H1 (cell line): Measurements from ENCODE around the gene BHMT. TPM values are rescaled to one million over a fixed set of nuclear protein-coding genes. Genes with fewer than 3 reads are reported as not detected.

Experiments
- CTBP2 ChIP-seq: IDR thresholded peaks from 2 replicates; pipeline ENCODE4 v1.7.0; 2011; ENCODE audit warnings: borderline replicate concordance, mild to moderate bottlenecking, moderate library complexity, mixed read lengths, low read length; ENCODE audit not compliant: insufficient read depth, insufficient read length
- EZH2 ChIP-seq: fragments of 200-600 bp; sonication (generic); IDR thresholded peaks from 2 replicates; pipeline ENCODE4 v1.7.1; 2012; ENCODE audit warnings: low read depth, mild to moderate bottlenecking, moderate library complexity, low read length, inconsistent platforms; ENCODE audit not compliant: severe bottlenecking
- polyA plus RNA-seq, 7 experiments: library from polyadenylated mRNA; depleted of rRNA in 3 of 7; stranded (reverse) in 5 of 7; unstranded in 2 of 7; fragments of >200 nt in 5 of 7; fragments of 200-250 nt in 2 of 7; gene quantifications; 1 replicate in 5 of 7; 2 replicates in 1 of 7; 4 replicates in 1 of 7; pipeline versions ENCODE4 v1.2.1 to v1.2.3, GENCODE V29; 2011 to 2013; ENCODE audit warnings: missing spikeins in 2 of 7, mixed read lengths in 2 of 7
- total RNA-seq: library from RNA; stranded (reverse); fragmentation: NEBNext Ultra II Directional; extraction: Animal tissue kit (Norgen Biotek cat#: 25700); gene quantifications from 2 replicates; pipeline ENCODE4 v1.2.1, GENCODE V29; 2021

Gene BHMT
- total and polyA plus RNA-seq, 2 of the 8 experiments (the other 6 are each of a cell fraction or from before 2014, with no cell fraction given) = 0.54 to 1.6 TPM

DNA sequence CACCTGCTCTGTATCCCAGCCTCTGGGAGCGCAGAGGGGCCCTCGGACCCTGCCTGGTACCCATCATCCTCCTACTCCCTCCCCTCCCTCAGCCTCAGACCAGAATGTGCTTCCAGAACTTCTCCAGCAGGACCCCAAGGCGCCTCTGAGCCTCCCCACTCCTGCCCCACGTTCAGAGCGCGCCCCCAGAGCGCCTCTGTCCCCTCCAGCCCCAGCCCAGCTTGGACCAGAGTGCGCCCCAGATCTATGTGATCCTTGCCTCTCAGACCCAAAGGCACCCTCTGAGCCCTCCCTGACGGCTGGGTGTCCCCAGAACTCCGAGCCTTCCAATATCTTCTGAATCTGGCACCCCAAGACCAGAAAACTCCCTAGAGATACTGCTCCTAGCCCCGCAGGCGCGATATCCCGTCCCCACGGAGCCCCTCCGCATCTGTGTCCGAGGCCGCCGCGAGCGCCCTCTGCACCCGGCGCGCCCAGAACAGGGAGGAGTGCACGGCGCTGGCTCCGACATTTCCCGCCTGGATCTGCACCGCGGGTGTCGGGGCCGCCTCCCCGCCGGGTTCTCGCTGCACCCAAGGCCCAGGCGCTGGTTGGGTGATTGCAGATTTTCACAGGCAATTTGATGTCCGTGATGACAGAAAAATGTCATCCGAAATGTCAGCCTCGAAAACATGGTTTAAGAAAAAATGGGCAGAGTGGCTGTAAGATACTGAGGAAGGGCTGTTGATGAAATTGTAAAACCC is 522 bp downstream of the BHMT start (continued):
- peak; percentile 84 for TF ChIP-seq EZH2
- peak; percentile 44 for TF ChIP-seq CTBP2
